Gastrocnemius medialis (tissue), 4 donors: ENCODE measurements around the gene DDX23. TPM values are rescaled to one million over a fixed set of nuclear protein-coding genes. Genes with fewer than 3 reads are reported as not detected.
A peak's percentile ranks its signal among the peaks of the same experiment; 100 is the strongest.

Source experiments
- ATAC-seq, 2 donors: fragments of 150-250 bp; one replicate each; pipeline ENCODE4 v1.9.1; 2016
- DNase-seq, 2 donors: peaks; one replicate each; pipeline ENCODE4 v3.0.0-alpha.2; 2019
- H3K27ac ChIP-seq, 4 donors: fragments of 200-600 bp; sonication (generic); 1 replicate in 1 of 4; 2 replicates in 3 of 4; pipeline ENCODE4 v1.5.1; 2016 to 2018; ENCODE audit warnings: mild to moderate bottlenecking in 2 of 4, moderate library complexity in 1 of 4
- H3K27me3 ChIP-seq, 3 donors: fragments of 200-600 bp; sonication (generic) in 2 of 3; 1 replicate in 1 of 3; 2 replicates in 2 of 3; pipeline versions ENCODE4 v1.5.1 to v1.6.0; 2016 to 2019; ENCODE audit warnings: mild to moderate bottlenecking in 1 of 3, moderate library complexity in 1 of 3
- H3K36me3 ChIP-seq, 2 donors: fragments of 200-600 bp; sonication (generic) in 1 of 2; one replicate each; pipeline ENCODE4 v1.5.1; 2017 to 2018
- H3K4me1 ChIP-seq, 2 donors: fragments of 200-600 bp; sonication (generic) in 1 of 2; one replicate each; pipeline ENCODE4 v1.5.1; 2016 to 2017; ENCODE audit warnings: mild to moderate bottlenecking in 2 of 2
- H3K4me3 ChIP-seq, 4 donors: fragments of 200-600 bp; sonication (generic) in 3 of 4; 1 replicate in 1 of 4; 2 replicates in 3 of 4; pipeline ENCODE4 v1.5.1; 2016 to 2019; ENCODE audit warnings: mild to moderate bottlenecking in 2 of 4
- H3K9me3 ChIP-seq, 3 donors: fragments of 200-600 bp; sonication (generic) in 2 of 3; 1 replicate in 1 of 3; 2 replicates in 2 of 3; pipeline ENCODE4 v1.5.1; 2016 to 2019
- POLR2A ChIP-seq, 2 donors: fragments of 450-650 bp; IDR thresholded peaks; one replicate each; pipeline ENCODE4 v1.6.1; 2017; ENCODE audit warnings: antibody characterized with exemption in 2 of 2, mild to moderate bottlenecking in 2 of 2, moderate library complexity in 2 of 2
- in situ Hi-C, 4 donors: fragments of 200-750 bp; cut with MboI; loops; one replicate each; pipeline versions ENCODE4 v1.15.0 to v1.8.0; 2017; ENCODE audit warnings: low sequenced_read_pairs in 4 of 4
- intact Hi-C: fragments of 100-400 bp; cut with DNase I; formaldehyde crosslinking; loops from one replicate; pipeline ENCODE4 v1.15.1; 2023; ENCODE audit warnings: low total_unique reads
- total RNA-seq, 4 donors: library from RNA; depleted of rRNA; stranded (reverse); fragments of >200 nt; gene quantifications; one replicate each; pipeline versions ENCODE4 v1.1.0 to v1.2.3, GENCODE V29; 2016
- TF ChIP-seq, protein P1 (sequence below), 5 experiments: fragments of 450-650 bp in 3 of 5; fragments of 200-600 bp in 2 of 5; sonication (generic) in 2 of 5; IDR thresholded peaks in 4 of 5; conservative IDR thresholded peaks in 1 of 5; 1 replicate in 4 of 5; 2 replicates in 1 of 5; pipeline ENCODE4 v1.5.1; 2016 to 2019; ENCODE audit warnings: antibody characterized with exemption in 5 of 5, mild to moderate bottlenecking in 3 of 5, moderate library complexity in 3 of 5

The DDX23 gene
- total RNA-seq, 4 donors from 2014 or later, result 55.8 to 80.6 (median 75.7) TPM

DNA sequence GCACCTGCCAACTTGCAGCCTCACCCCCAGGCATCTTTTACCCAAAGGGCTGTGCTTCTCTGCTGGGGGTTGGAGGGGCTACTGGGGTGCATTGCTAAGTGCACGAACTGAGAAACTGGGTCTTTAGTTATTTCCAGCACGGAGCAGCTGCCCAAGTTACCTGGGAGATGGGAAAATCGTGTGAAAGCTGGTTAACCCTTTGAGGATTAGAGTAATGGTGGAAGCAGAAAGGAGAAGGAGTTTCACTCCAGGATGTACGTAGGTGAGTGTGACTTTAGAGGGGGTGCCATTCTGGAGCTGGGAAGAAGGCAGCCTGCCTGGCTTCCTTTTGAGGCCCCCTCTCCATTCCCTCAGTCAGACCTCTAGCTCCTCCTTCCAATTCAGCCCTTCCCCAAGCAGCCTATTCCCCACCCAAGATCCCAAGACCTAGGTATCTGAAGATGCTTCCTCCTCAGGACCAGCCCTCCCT lies 62.1 kb downstream of the DDX23 start:
- peak overlapping the region in 3 of 4 donors; percentile 84 to 89 (median 87) for H3K27ac ChIP-seq
- no peak for TF ChIP-seq POLR2A (IDR thresholded peaks at IDR 0.05)
- TF ChIP-seq, protein P1, sequence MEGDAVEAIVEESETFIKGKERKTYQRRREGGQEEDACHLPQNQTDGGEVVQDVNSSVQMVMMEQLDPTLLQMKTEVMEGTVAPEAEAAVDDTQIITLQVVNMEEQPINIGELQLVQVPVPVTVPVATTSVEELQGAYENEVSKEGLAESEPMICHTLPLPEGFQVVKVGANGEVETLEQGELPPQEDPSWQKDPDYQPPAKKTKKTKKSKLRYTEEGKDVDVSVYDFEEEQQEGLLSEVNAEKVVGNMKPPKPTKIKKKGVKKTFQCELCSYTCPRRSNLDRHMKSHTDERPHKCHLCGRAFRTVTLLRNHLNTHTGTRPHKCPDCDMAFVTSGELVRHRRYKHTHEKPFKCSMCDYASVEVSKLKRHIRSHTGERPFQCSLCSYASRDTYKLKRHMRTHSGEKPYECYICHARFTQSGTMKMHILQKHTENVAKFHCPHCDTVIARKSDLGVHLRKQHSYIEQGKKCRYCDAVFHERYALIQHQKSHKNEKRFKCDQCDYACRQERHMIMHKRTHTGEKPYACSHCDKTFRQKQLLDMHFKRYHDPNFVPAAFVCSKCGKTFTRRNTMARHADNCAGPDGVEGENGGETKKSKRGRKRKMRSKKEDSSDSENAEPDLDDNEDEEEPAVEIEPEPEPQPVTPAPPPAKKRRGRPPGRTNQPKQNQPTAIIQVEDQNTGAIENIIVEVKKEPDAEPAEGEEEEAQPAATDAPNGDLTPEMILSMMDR (IDR thresholded peaks at IDR 0.05 in 4 of 5, conservative IDR thresholded peaks at IDR 0.05 in 1 of 5), result no peak
- H3K36me3 ChIP-seq, result no peaks in the 10 kb centered on the region
- H3K4me1 ChIP-seq, result peaks cover 23 to 28% of the 10 kb centered on the region in 2 donors
- ATAC-seq, result no peak
- DNase-seq, result no peak
- H3K4me3 ChIP-seq, result peak overlapping the region; percentile 92 to 100 (median 96)
- intact Hi-C loops, result no loop called here
- no peaks in the 10 kb centered on the region for H3K9me3 ChIP-seq
- H3K27me3 ChIP-seq, result no peaks in the 10 kb centered on the region
- in situ Hi-C loops, result loop anchor here in 1 of 4 donors (25.0 kb wide), 1 partner anchor 253 kb away; the partner anchor contains the start of gene OR8S1

DNA sequence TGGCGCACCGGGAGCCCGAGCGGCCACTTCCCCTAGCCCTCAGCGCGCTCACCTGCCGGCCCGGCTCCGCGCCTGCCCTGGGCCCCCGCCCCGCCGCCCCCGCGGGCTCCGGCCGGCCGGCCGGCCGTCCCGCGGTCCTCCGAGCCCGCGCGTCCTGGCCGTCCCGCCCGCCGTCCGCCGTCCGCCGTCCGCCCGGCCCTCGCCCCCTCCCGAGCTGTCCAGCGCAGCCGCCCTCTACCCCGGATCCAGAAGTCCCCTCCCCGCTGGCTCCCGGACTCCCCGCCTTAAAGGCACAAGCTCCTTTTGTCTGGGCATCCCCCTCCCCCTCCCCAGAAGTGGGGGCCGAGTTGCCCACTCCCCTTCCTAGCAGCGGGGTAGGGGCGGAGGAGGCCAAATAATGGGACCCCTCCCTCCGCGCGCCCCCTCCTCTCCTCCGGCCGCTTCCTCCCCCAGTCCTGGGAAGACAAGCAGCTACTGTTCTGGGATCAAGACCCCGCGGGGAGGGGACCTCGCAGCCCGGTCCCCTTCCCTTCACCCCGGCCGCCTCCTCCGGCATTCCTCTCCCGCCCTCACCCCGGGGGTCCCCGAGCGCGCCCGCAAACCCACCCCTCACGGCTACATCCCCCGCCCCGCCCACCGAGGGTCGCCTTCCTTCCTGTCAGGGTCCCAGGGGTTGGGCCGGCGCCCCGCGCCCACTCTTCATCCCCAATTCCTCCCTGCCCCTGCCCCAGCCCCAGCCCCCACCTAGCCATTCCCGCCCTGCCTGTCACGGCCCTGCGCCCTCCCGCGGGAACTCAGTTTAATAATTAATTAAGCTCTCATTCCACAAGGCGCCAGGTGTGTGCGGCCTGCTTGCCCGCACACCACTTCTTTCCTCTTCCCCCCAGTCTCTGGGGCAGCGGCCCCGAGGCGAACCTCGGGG lies 62.8 kb downstream of the DDX23 start, which contains the start of gene ADCY6:
ADCY6 (minus strand) TSS at position 236 of the 922 bp plus-strand sequence. CDS start 5,655 bp downstream, outside the sequence.
- in situ Hi-C loops, result loop anchor here in 1 of 4 donors (25.0 kb wide), 1 partner anchor 252 kb away; the partner anchor contains the start of gene OR8S1
- peak; percentile 69 to 76 for DNase-seq
- Histone ChIP-seq H3K27me3 (no peaks in the 10 kb centered on the region), H3K36me3 (no peaks in the 10 kb centered on the region), H3K9me3 (no peaks in the 10 kb centered on the region), H3K4me3 (peak within 1 kb of the TSS; percentile 92 to 100 (median 96)), H3K27ac (peak within 1 kb of the TSS; percentile 79 to 89 (median 86)), H3K4me1 (peaks cover 23 to 28% of the 10 kb centered on the region in 2 donors)
- intact Hi-C loops, result no loop called here
- TF ChIP-seq, protein P1 (IDR thresholded peaks at IDR 0.05 in 4 of 5, conservative IDR thresholded peaks at IDR 0.05 in 1 of 5), result no peak
- TF ChIP-seq POLR2A (IDR thresholded peaks at IDR 0.05), result peak in 1 of 2 donors; percentile 33
- peak; percentile 82 to 86 for ATAC-seq

DNA sequence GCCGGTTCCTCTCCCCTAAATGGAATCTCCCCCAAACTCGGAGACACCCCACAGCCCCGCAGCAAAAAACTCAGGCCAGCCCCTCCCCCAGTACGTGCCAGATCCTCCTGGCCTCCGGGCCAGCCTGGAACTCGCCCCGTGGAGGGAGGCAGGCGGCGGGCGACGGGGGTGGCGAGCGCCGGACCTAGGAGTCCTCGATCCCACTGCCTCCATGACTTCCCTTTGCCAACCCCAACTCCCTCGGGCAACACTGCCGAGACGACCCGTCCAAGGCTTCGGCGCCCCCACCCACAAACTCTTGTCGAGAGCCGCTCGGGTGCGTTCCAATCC lies 63.5 kb downstream of the DDX23 start:
- ATAC-seq, result peak; percentile 15 to 43
- TF ChIP-seq, protein P1 (IDR thresholded peaks at IDR 0.05 in 4 of 5, conservative IDR thresholded peaks at IDR 0.05 in 1 of 5), result no peak
- TF ChIP-seq POLR2A (IDR thresholded peaks at IDR 0.05), result no peak
- Histone ChIP-seq H3K4me1 (peaks cover 23 to 28% of the 10 kb centered on the region in 2 donors), H3K36me3 (no peaks in the 10 kb centered on the region), H3K4me3 (peak overlapping the region; percentile 92 to 100 (median 96)), H3K9me3 (no peaks in the 10 kb centered on the region), H3K27ac (peak overlapping the region; percentile 79 to 89 (median 86)), H3K27me3 (no peaks in the 10 kb centered on the region)
- no peak for DNase-seq
- in situ Hi-C loops (loop anchor here in 1 of 4 donors (25.0 kb wide), 1 partner anchor 251 kb away; the partner anchor contains the start of gene OR8S1), intact Hi-C loops (no loop called here)

DNA sequence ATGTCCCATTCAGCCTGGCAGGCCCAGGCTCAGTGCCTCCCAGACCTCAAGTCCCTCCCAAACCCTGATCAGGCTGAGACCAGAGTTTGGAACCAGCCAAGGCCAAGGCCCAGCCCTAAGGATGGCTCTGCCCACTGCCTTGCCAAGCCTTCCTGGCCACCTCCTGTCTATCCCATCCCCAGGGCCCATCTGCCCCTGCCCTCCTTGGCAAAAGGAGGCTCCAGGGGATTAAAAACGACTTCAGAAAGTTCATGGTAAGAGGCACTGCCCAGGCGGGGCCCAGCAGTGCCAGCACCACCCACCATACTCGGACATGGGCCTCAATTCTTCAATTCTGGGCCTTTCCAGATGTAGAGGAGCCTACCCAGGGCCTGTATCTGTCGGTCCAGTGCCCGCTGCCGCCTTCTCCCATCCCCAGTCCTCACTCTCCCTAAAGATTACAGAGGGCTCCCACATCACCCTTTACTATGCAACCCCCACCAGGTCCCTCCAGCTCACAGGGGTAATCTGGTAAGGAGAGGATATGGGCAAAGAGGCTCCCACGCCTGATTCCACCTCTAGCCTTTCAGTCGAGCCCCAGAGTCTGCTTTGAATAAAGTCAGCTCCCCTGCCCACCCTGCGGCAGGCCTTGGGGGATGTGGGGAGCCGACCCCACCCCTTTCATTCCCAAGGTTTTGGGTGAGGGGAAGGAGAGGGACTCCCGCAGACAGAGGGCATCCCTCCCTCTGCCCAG lies 64.0 kb downstream of the DDX23 start:
- H3K4me3 ChIP-seq, result peak overlapping the region; percentile 92 to 100 (median 96)
- peak; percentile 9 to 15 for ATAC-seq
- no peak for DNase-seq
- no peaks in the 10 kb centered on the region for H3K9me3 ChIP-seq
- no peaks in the 10 kb centered on the region for H3K27me3 ChIP-seq
- peak overlapping the region; percentile 79 to 89 (median 86) for H3K27ac ChIP-seq
- H3K36me3 ChIP-seq, result peaks cover 0 to 1% of the 10 kb centered on the region in 2 donors
- TF ChIP-seq POLR2A (IDR thresholded peaks at IDR 0.05), result no peak
- TF ChIP-seq, protein P1 (IDR thresholded peaks at IDR 0.05 in 4 of 5, conservative IDR thresholded peaks at IDR 0.05 in 1 of 5), result no peak
- intact Hi-C loops, result no loop called here
- in situ Hi-C loops, result loop anchor here in 1 of 4 donors (25.0 kb wide), 1 partner anchor 251 kb away; the partner anchor contains the start of gene OR8S1
- H3K4me1 ChIP-seq, result peaks cover 23 to 28% of the 10 kb centered on the region in 2 donors
